Astrocyte of the cerebellum (primary cell): ENCODE measurements around the gene OBI1.

Source experiments
- DNase-seq: peaks from one replicate; pipeline ENCODE4 v3.0.0-alpha.2; 2011; ENCODE audit warnings: low read depth
- H3K4me3 ChIP-seq: 2 replicates; pipeline ENCODE4 v1.5.1; 2011; ENCODE audit warnings: mild to moderate bottlenecking, low read depth, low read length, moderate library complexity
- CTCF ChIP-seq: IDR thresholded peaks from 2 replicates; pipeline ENCODE4 v1.5.1; 2012; ENCODE audit warnings: low read length, low read depth, moderate library complexity, mild to moderate bottlenecking; ENCODE audit errors: missing control alignments
- in situ Hi-C: cut with HindIII; loops from 2 replicates; pipeline ENCODE4 v1.10.0; 2017; ENCODE audit warnings: low sequenced_read_pairs

Gene OBI1

GRCh38 chr13:78680576-78681350, 21.8 kb upstream of the OBI1 start:
- H3K4me3 ChIP-seq: no peak overlapping the region
- TF ChIP-seq CTCF: no peak
- DNase-seq: no peak
- in situ Hi-C loops: no loop called here

- no peak for TF ChIP-seq CTCF
Measured at GRCh38 chr13:78680115-78680561, 21.2 kb upstream of the OBI1 start.

GRCh38 chr13:78679329-78679728, 20.4 kb upstream of the OBI1 start:
- no peak for TF ChIP-seq CTCF
- DNase-seq: no peak
- no peak overlapping the region for H3K4me3 ChIP-seq
- in situ Hi-C loops: no loop called here

More at GRCh38 chr13:78680115-78680561, 21.2 kb upstream of the OBI1 start:
- no peak overlapping the region for H3K4me3 ChIP-seq
- in situ Hi-C loops: no loop called here
- DNase-seq: no peak

GRCh38 chr13:78675112-78675511, 16.2 kb upstream of the OBI1 start:
- in situ Hi-C loops: no loop called here
- no peak for DNase-seq

GRCh38 chr13:78674638-78675037, 15.7 kb upstream of the OBI1 start:
- in situ Hi-C loops: no loop called here
- no peak for DNase-seq
- no peak for TF ChIP-seq CTCF
- no peak overlapping the region for H3K4me3 ChIP-seq

More at GRCh38 chr13:78675112-78675511, 16.2 kb upstream of the OBI1 start:
- H3K4me3 ChIP-seq: no peak overlapping the region
- no peak for TF ChIP-seq CTCF

- no peak for TF ChIP-seq CTCF
- H3K4me3 ChIP-seq: no peak overlapping the region
- in situ Hi-C loops: no loop called here
- no peak for DNase-seq
Measured at GRCh38 chr13:78662467-78662866, 3.5 kb upstream of the OBI1 start.
